ENCODE measurements around the gene DEPP1.
A peak's percentile ranks its signal among the peaks of the same experiment; 100 is the strongest.

DEPP1 gene

DNA sequence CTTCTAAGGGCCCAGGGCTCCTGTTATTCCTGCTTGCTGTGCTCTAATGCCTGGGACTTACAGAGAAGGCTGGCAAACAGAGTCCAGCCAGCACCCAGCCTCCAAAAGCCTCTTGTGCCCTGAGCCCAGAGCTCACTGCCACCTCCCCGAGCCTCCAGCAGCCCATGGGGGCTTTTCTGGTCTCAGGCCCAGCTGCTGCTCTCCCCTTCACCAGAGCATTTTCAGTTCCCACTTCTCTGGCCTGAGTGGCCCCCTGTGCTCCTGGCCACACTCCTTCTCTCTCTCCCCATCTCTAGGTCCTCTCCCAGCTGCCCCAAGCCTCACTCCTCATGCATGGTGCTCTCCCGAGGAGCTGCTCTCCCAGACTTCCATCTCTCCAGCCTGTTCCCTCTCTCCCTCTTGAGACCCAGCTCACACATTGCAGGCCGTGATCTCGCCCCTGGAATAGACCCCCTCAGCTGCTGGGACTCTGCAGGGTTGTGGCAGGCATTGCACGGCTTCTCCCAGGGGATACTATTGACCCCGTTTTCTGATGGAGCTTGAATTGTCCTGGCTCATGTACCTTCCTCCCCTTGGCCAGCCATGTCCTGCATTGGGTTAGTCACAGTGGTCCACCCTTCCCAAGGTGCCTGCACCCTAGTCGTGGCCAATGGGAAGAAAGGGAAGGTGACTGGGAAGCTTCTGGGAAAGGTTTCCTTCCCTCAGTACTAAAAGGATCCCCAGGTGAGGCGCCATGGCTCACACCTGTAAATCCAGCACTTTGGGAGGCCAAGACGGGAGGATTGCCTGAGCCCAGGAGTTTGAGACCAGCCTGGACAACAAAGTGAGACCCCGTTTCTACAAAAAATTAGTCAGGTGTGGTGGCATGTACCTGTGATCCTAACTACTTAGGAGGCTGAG lies 28.0 kb downstream of the DEPP1 start:
- no peak for DNase-seq

DNA sequence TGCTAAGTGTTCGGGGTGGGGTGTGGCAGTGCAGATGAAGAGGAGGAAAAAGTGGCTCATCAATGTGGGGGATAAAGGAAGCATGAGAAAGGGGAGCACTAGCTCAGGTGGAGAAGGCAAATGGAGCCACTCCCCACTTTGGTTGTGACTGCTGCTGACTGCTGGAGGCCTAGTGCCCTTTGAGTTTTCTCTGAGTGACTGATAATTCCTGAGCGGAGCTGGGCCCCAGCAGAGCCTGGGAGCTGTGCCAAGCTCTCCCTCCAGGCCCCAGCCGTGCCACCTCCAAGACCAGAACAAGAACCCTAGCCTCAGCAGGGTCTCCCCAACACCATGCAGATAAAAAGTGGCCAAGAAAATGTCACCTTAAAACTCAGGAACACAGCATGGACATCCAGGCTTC lies 28.7 kb downstream of the DEPP1 start:
- DNase-seq = no peak

DNA sequence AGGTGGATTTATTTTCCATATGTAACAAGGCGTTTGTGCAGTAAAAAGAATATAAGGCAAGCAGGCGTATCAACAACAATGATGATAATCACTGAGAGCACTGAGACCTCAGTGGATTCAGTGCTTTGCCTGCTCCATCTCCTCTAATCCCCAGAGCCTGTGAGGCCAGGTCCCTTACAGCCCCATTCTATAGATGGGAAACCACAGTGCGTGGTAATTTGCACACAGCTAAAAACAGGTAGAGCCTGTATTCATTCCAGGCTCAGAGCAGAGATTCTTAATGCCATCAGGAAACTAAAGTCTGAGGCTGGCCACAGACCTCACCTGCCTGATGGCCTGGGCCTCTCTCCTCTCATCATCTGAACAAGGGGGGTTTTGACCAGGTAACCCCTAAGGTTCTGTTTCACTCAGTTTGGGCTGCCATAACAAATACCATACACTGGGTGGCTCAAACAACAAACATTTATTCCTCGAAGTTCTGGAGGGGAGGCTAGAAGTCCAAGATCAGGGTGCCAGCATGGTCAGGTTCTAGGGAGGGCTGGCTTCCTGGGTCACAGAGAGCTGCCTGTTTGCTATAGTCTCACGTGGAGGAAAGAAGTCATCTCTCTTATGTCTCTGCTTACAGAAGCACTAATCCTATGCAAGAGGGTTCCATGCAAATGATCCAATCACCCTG lies 29.3 kb downstream of the DEPP1 start:
- DNase-seq = no peak

DNA sequence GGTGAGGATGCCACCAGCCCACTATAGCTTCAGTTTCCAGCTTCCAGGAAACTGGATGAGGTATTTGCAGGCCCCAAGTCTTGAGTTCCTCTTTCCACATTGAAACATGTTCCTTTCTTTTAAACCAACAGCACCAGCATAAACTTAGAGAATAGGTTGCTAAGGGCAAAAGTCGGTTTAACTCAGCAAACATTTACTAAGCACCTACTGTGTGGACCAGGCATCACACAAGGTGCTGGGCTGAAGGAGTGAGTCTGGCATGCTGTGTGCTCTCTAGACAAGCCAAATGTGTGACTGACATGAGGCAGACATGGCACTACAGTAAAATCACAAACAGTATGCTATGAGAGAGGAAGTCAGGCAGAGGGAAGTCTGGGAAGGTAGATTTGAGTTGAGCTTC lies 30.0 kb downstream of the DEPP1 start:
- DNase-seq = no peak

DNA sequence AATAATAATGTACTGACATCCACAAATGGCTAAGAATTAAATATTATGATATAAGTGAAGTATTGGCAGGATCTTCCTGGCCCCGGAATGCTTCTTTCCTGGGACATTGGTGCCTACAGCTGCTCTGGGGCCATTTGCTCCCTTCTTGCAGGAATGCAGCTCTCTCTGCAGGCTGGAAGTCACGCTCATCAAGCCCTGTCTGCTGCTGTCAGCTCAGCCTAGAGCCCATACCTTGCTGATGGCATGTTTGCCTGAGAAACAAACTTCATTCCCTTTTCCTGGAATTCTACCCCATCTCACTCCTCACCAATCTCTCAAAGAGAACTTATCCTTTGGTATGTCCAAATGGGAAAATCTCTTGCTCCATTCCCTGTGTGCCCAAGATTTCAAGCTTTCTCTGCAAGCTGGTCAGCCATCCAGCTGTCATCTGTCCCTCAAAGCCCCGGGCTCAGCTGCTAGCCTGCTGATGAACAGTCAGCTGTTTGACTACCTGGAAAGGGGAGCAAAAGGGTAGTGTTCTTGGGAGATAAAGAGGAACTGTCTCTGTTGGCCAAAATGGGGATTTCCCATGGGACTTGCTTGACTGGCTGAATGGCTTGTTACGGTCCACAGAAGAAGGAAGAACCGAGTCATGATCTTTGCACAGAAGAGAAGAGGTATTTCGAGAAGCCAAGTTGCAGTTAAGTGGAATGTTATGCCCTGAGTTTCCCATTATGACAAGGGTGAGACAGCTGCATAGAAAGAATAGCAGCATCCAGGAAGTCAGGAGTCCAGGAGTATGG lies 31.0 kb downstream of the DEPP1 start:
- no peak for DNase-seq

DNA sequence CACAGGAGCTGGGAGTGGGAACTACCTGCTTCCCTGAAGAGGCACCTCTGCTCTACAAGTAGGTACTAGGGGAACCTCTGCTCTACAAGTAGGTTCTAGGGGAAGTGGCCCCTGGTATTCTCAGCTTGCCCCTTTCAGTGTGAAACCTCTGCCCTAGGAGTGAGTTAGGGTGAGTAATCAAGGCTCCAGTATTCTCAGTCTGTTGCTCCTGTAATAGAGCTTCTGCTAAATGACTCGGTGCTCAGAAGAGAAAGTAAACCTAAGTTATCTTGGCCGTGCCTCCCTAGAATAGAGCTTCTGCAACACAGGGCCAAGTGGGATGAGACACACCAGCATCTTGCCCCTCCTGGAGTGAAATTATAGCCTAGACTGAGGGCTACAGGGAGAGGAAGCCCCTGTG lies 32.4 kb downstream of the DEPP1 start:
- DNase-seq = no peak

DNA sequence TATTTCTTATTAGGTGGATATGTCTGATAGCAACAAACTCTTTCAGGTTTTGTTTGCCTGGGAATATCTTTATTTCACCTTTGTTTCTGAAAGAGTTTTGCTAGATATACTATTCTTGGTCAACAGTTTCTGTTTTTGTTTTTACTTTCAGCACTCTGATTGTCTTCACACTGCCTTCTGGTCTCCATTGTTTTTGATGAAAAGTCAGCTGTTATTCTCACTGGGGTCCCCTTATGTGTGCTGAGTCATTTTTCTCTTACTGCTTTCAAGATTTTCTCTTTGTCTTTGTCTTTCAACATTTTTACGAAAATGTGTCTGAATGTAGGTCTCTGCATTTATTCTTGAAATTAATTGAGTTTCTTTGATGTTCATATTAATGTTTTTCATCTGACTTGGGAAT lies 34.3 kb downstream of the DEPP1 start:
- no peak for DNase-seq

DNA sequence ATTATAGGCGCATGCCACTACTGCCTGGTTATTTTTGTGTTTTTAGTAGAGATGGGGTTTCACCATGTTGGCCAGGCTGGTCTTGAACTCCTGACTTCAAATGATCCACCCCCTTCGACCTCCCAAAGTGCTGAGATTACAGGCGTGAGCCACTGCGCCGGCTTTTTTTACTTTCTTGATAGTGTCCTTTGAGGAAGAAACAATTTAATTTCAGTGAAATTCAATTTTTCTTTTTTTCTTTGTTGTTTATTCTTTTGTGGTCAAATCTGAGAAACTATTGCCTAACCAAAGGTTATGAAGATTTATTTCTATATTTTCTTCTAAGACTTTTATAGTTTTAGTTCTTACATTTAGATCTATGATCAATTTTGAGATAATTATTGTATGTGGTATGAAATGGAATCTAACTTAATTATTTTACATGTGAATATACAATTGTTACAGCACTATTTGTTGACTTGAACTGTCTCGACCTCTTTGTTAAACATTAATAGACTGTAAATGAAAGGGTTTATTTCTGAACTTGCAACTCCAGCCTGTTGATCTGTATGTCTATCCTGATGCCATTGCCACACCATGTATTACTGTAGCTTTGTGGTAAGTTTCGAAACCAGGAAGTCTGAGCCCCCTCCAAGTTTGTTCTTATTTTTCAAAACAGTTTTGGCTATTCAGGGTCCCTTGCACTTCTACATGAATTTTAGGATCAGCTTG lies 38.8 kb downstream of the DEPP1 start:
- no peak for DNase-seq

DNA sequence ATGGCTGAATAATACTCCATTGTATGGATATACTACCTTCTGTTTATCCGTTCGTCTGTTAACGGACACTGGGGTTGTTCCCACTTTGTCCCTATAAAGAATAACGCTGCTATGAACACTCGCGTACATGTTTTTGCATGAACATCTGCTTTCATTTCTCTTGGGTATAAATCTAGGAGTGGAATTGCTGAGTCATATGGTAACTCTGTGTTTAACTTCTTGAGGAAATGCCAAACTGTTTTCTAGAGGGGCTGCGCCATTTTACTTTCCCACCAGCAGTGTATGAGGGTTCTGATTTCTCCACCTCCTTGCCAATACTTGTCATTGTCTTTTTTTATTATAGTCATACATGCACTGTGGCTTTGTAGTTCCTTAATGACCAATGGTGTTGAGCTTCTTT lies 39.7 kb downstream of the DEPP1 start:
- DNase-seq = no peak

DNA sequence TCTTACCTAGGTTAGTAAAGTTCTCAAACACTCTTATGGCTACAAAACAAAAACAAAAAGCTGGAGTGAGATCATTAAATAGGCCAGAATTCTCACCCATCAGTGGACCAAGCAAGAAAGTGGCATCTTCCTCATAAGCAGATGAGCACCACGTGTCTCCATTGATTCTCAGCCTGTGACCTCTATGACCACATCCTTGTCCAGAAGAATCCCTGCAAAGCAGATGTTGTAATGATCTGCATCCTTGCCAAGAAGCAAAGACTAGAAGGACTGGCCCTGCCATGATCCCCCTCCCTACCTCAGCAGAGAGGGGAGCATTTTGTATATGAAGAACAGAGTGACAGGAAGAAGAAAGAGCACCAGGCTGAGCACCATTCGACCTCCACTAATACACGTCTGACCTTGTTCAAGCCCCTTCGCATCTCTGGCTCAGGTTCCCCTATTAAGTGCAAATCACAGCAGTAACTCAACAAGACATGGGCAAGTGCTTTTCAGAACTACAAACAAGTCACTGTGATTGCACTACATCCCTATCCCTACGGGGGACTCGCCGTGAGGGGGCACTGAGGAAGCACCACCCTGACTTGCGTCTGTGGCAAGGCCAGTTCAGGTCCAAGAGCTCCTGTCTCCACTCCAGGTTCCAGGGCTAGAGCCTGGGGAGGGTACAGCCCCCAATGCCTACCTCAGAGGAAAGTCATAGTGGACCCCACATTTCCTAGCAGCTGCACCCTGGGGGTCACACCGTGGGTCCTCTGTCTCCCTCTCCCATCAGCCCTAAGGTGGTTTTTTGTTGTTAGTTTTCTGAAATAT lies 41.2 kb downstream of the DEPP1 start:
- DNase-seq = no peak

DNA sequence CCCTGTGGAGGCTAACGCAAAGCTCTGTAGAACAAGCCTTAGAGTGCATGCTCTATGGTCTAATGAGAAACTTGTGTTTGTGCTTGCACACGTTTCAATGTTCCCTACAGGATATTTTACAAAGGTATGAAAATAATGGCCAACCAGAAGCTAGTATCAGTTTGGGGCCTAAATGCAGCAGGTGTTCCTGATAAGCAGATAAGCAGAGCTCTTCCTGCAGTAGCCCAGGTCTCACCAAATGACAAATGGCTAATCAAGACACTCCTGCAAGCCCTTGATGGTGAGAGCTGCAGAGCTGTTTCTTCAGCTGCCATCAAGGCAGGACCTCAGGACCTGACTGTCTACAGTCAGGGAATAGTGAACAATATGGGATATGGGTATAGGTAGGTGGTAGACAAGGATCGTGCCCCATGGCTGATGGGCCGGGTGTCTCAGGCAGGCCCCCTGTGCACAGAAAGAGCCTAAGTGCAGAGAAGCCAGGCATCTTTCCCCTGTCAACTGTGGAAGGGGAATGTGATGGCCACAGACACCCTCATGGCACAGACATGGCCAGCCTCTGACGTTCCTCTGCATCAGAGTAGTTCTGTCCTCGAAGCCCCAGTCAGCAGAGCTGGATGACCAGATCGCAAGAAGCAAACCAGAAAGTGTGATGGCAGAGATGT lies 42.2 kb downstream of the DEPP1 start:
- DNase-seq = no peak

DNA sequence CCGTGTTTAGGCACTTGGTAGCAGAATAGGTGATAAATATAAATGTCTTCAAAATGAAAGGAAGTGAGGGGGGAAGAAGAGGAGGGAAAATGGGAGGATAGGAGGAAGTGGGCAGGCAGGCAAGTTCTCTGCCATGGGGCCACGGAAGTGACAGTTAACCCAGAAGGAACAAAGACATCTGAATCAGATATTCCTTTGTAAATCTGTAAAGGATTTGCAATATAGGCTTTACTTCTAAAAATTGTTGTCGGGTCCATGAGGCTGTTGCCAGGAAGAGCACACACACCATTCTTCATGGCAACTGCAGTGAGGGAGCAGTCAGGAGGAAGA lies 42.7 kb downstream of the DEPP1 start:
- no peak for DNase-seq

DNA sequence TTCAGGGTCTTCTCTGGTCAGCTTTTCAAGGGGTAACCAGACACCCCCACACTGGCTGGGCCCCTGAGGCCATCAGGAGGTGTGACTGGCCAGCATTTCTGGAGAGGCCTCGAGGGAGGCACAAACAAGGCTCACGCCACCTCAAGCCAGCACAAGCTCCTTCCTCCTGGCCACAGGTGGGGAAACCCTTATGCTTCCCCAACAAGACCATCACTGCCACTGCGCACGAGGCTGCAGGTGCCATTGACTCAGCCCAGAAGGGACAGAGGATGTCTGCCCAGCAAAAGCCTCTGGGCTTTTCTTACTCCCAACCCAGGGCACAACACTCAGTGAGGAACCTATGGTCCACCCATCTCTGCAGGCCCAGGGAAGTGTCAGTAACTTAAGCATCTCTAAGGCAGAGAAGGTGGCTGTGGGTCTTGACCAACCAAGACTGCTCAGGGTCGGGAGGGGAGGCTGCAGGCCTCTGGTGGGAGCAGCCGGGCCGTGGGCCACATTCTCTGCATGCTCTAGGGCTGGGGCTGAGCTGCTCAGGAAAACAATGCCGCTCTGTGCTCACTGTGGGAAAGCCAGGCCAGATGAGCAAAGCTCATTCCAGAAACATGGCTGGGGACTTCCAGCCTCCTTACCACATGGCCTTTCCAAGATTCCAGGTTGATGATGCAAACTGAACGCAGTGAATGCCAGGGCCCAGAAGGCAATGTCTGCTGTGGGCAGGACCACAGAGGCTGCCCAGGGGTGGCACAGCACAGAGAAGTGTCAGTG lies 43.2 kb downstream of the DEPP1 start:
- no peak for DNase-seq

DNA sequence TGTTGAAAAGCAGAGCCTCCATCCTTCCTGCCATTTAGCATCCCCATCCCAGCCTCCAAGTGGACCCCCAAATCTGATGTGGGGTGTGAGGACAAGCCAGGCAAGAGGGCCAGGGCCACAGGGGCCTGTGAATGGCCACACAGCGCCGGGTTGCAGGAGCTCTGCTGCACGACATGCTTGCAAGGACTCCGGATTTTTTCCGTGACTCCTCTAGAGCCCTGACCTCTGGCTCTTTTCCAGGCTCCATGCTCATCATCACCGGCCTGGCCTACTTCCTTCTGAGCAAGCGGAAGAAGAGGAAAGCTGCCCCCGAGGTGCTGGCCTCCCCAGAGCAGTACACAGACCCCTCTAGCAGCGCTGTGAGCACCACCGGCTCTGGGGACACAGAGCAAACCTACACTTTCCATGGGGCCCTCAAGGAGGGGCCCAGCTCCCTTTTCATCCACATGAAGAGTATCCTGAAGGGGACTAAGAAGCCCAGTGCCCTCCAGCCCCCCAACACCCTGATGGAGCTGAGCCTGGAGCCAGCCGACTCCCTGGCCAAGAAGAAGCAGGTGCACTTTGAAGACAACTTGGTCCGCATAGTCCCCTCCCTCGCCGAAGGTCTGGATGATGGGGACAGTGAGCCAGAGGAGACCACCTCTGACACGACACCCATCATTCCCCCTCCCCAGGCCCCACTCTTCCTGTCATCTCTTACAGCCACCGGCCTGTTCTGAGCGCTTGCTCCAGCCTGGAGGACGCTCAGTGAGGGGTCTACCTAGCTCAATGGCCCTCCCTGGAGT lies 44.0 kb downstream of the DEPP1 start:
- DNase-seq = no peak

DNA sequence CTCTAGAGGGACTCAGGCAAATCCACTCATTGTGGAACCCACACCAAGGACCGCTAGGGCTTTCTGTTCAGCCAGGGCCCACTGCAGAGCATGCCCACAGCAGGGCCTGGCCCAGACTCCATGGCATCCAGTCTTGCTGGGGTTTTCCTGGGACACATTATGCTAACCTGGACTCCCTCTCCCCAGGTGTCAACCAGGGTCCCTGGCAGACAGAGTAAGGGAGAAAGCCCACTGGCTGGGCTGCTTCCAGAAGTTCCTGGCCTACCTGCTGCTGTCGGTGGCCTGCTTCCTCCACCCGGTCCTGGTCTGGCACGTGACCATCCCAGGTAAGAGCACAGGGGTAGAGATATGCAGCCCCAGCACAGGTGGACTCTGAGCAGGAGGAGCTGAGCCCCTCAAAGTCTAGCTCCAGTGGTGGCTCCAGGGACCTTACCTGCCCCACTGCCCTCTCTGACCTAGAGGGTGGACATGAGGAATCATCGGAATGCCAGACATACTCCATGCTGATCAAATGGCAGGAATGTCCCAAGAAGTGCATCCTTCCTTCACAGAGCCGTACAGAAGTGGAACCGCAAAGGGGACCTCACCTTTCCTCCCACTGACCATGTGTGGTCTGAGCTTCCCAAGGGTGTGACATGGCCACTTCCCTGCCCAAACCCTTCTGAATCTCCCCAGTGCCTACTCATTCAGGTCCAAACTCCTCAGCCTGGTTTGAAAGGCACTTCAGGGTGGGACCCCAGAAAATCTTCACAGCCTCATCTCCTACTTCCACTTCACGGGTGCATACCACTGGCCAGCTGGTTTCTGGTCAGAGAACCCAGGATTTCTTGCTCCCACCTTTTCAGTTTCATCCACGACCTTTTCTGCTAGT lies 44.9 kb downstream of the DEPP1 start:
- no peak for DNase-seq

DNA sequence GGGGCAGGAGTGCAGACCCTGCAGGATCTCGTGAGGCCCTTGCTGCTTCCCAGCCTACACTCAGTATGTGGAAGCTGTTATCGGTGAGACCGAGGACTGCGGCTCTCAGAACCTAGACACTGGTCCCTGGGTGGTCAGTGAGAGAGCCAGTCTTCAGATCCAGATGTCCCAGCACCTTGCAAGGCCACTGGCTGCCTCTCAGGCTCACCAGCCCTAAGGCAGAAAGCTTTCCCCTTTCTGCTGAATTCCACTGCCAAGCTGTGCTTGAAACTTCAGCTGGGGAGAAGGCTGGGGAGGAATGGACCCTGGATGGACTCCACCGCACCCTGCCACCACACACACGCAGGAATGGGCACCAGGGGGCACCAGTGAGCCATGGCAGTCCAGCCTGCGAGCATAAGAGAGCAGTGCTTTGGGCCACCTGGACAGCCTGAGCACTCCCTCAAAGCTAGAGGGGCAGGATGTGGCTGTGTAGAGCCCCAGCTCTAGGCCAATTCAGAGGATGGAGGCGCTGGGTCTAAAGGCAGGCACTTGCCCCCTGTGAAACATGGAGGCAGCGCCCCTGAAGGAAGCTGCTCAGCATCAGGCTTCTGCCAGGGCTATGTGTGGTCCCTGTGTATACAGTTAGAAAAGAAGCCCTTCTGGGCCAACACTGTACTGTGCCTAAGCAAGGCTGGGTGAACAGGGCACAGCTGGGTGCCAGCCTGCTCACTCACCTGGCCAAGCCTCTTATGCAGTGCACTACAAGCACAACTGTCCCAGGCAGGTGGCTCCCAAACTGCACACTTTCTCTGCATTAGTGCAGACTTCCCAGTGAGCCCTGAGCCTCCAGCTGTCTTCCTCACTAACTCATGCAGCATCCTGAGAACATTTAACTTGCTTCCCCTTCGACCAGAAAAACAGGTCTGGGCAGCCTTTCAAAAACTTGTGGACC lies 45.8 kb downstream of the DEPP1 start:
- peak; percentile 84 for DNase-seq

DNA sequence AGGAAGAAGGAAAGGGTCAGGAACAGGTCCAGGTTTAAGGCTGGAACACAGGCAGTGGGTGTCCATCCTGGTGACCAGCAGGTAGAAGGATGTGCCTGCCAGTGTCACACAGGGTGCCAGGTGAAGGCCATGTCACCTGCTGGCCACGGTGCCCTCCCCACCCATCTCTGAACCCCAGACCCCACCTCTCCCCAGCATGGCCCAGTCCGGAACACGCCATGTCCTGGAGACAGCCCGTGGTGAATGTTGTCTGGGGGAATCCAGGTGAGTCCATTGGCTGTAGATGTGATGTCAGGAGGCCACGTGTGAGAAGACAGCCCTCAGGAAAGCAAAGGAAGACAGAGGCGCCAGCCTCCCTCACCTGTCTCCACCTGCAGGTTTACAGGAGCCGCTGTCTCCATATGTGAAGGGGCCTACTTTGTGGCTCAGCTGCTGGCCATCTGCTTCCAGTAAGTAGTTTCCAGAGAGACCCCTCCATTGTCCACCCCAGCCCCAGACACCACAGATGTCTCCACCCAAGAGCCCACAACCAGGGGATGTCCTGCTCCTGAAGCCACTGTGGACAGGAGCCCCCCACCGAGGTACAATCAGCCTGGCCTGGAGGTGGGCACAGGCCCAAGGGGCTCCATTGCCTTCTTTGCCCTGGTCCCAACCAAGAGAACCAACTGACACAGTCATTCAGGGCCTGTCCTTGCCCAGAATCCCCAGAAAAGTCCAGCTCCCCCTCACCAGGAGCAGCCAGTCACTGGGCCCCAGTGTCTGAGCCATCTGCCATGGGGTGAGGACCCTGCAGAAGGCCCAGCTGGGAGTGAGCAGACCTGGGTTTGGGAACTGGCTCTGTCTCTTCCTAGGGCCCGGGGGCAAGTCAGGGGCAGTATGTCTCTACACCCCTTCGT lies 46.7 kb downstream of the DEPP1 start:
- no peak for DNase-seq
